GM20000 (cell line): ENCODE data around the gene ADCY1.

ENCODE experiments used
- DNase-seq: peaks from one replicate; pipeline ENCODE4 v3.0.0; 2012; ENCODE audit warnings: low spot score
- TF ChIP-seq, protein P1 (sequence below): IDR thresholded peaks from 2 replicates; pipeline ENCODE4 v1.5.1; 2012; ENCODE audit warnings: mild to moderate bottlenecking, control low read depth; ENCODE audit errors: extremely low read depth, missing control alignments

ADCY1 gene

DNA sequence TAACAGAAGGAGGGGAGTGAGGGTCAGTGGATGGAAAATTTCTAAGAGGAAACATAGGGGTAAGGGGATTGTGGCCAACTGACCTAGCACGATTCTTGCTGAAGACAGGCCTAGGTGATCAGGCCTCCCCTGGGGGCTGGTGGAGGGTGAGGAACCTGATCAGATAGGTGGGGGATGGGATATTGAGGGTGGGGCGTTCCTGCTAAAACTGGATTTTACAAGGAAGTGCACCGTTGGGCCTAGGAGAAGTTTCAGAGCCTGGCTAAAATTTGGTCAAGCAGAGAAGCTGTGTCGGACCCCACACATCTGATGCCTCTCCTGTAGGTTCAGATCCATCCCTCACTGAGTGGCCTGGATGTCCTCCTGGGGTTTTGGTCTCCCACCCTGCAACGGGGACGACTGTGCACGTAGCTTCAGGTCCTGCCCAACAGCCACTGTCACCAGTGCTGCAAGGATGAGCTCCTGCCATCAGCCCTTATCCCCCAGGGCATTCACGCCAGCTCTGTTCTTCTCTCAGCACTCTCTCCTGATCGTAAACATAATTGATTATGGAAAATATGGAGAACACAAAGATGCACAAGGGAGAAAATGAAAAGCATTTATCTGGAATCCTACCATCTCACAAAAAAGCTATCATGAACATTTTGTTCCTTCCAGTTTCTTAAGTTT, 89.9 kb downstream of the ADCY1 start:
- DNase-seq, result no peak
- TF ChIP-seq, protein P1, sequence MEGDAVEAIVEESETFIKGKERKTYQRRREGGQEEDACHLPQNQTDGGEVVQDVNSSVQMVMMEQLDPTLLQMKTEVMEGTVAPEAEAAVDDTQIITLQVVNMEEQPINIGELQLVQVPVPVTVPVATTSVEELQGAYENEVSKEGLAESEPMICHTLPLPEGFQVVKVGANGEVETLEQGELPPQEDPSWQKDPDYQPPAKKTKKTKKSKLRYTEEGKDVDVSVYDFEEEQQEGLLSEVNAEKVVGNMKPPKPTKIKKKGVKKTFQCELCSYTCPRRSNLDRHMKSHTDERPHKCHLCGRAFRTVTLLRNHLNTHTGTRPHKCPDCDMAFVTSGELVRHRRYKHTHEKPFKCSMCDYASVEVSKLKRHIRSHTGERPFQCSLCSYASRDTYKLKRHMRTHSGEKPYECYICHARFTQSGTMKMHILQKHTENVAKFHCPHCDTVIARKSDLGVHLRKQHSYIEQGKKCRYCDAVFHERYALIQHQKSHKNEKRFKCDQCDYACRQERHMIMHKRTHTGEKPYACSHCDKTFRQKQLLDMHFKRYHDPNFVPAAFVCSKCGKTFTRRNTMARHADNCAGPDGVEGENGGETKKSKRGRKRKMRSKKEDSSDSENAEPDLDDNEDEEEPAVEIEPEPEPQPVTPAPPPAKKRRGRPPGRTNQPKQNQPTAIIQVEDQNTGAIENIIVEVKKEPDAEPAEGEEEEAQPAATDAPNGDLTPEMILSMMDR, result no peak

DNA sequence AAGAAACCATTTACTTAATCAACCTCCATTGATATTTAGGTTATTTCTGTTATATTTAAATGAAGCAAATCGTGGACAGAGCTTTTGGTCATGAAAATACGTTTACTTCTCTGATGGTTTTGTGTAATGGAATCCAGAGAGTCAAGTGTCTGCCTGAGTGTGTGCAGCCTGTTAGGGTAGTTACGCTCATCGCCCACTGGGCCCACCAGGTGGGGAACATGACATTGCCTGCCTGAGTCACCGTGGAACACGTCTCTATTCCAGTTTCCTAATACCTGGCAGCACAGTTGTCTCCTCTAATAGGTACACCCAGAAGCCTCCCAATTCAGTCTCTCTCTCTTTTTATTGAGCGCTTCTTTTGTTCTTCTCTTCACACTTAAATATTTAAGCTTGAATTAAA, 91.0 kb downstream of the ADCY1 start:
- DNase-seq, result no peak
- TF ChIP-seq, protein P1, result no peak

DNA sequence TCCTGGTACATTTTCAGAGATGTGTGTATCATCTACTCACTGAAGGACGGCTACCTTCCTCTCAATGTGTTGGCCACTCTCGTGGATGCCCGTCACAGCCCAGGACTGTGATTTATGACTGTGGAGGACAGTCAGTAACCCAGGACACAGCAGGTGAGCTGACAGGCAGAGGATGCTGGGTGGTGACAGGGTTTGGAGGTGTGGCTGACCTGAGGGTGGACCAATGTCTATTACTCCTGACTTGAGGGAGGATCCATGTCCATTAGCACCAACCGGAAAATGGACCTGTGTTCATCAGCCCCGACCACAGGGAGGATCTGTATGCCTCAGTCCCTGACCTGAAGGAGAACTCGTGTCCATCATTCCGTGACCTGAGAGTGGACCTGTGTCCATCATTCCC, 96.1 kb downstream of the ADCY1 start:
- TF ChIP-seq, protein P1, result no peak
- no peak for DNase-seq

DNA sequence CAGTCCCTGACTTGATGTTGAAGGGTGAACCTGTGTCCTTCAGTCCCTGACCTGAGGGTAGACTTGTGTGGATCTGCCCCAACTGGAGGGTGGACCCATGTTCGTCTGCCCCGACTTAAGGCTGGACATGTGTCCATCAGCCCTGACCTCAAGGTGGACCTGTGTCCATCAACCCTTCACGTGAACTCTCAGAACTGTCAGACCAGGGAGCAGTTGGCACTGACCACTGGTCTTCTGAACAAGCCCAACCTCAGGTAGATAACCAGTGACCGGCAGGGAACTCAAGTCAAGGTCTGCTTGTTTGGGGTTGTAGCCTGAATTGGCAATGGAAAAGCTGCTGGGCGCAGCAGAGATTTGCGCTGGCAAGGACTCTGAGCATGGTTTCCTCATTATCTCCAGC, 96.5 kb downstream of the ADCY1 start:
- TF ChIP-seq, protein P1, result no peak
- no peak for DNase-seq

DNA sequence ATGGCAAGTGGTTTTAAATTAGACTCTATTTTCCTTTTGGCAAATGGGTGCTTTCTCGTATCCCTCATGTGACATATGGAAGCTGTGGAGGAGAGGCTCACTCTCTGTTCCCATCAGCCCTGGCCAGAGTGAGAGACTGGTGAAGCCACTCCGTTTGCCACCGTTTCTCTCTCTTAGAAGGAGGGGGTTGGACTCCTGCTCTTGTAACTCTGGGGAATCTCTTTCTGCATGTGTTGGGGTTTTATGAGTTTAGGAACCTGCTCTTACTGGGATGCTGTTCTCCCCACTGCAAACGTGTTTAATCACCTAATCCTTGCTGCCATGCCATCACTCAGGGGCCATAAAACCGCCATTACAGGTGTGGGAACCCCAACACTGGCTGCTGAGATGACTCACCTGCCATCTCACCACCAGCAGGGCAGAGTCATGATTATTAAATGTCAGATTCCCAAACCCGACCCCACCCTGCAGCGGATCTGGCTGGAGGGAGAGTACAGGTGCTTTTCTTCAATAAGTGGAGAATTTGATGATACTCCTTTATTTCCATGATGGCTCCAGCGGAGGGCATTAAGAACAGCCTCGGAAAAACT, 103.2 kb downstream of the ADCY1 start:
- TF ChIP-seq, protein P1, result no peak
- DNase-seq, result no peak

DNA sequence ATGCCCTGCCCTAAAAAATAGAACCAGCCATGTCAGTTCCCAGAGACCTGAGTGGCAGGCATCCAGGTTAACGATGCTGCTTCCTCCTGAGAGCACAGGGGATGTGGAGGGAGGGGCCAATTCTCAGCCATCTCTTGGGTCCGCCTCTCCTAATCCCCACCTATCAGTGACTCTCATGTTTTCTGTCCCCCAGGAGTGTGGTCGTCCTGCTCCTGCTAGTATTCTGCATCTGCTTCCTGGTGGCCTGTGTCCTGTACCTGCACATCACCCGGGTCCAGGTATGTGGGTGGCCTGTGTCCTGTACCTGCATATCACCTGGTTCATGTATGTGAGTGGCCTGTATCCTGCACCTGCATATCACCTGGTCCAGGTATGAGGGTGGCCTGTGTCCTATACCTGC, 105.3 kb downstream of the ADCY1 start:
- TF ChIP-seq, protein P1, result no peak
- DNase-seq, result no peak

DNA sequence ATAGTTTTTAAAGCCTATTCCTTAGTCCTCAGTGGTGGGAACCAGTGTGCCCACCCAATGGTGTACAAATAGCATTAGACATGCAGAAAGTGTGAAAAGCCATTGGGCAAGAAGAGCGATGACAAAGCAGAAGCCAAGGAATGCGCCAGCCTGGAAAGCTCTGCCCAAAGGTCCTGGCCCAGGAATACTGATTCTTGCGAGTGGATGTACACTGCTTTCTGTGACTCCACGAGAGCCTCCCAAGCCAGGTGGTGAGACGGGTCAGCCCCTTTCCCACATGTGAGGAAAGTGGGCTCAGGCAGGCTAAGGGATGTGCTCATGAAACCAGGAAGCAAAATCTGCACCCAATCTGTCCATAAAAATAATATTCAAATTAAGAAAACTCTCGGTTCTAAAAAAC, 106.6 kb downstream of the ADCY1 start:
- DNase-seq, result no peak
- TF ChIP-seq, protein P1, result no peak
